ENCODE measurements around the gene ARHGEF37.

ARHGEF37 gene

DNA sequence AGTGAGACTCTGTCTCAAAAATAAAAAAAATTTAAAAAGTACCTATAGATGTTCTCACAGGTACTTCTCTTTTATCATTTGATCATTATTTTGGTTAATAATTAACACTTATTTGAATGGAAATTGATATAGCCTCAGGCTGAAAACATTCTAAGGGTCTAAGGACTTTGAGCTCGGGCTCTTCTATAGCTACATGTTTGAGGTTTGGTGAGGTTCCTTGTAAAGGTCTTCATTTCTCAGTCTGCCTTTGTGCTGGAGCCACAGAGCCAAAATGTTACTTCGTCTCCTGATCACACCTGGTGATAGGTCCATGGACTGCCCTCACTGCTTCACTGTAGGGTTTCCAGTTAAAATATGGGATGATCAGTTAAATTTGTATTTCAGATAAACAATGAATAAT, 22.6 kb downstream of the ARHGEF37 start:
- DNase-seq, result no peak

DNA sequence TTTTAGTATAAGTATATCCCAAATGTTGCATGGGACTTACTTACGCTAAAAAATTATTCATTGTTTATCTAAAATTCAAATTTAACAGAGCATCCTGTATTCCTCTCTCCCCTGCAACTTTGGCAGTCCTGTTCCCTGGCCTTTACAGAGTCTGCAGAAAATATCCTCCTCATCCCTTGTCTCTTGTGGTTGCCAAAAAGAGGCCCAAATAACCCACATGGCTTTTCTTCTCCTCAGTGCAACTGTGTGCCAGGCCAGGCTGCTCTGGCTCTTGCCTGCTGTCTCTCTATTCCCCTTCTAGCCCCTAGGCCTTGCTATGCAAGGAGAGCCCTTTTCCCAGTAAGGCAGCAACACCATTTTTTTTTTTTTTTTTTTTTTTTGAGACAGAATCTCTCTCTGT, 23.0 kb downstream of the ARHGEF37 start:
- DNase-seq, result no peak

DNA sequence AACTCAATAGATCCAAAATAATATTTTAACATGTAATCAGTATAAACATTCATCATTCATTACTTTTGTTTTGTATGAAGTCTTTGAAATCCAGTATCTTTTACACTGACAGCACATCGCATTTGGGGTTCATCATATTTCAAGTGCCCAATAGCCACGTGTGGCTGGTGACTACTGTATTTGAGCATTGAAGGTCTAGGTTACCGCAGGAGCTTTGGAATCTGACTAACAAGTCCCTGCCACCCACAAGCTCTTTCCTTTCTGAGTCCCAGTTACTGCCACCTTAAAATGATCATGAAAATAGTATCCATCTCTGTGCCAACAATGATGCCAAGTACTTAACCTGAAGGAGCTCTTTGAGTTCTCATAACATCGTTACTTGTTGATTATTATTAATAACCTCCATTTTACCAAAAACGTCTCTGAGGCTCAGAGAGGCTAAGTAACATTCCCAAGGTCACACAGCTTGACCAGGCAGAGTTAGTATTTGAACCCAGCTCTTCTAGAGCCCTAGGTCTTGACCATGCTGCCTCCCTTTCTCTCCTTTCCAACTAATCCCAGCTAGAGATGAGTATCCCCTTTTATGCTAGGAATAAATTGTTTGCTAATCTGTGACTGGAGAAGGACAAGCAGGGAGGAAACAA, 24.2 kb downstream of the ARHGEF37 start:
- no peak for DNase-seq

DNA sequence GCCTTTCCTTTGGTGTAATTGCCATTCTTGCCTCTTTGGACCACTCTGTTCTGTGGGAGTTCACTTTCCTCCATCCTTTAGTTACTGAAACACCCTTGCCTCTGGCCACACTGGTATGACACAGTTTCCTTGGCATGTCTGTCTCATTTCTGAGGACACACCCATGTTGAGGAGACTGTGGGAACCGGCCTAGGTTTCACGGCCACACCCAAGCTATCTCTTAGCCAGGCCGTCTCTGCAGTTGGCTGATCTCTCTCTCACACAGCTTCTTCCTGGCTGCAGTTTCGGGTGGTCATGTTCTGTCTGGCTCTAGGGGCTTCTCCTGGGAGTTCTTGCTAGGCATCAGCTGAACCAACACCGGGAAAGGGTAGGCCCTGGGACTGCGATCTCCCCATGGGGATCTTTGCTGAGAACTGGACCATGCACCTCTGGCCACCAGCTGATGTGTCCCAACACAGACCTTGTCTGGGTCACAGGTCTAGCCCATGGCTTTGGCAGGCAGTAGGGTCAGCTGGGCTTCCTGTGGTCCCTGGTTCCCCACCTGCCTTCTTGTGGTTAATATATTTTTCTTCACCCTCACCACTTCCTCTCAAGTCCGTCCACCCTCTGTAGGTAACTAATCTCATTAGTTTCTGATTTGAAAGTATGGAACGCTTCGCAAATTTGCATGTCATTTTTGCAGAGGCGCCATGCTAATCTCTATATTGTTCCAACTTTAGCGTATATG, 24.9 kb downstream of the ARHGEF37 start:
- DNase-seq, result peak; percentile 78

DNA sequence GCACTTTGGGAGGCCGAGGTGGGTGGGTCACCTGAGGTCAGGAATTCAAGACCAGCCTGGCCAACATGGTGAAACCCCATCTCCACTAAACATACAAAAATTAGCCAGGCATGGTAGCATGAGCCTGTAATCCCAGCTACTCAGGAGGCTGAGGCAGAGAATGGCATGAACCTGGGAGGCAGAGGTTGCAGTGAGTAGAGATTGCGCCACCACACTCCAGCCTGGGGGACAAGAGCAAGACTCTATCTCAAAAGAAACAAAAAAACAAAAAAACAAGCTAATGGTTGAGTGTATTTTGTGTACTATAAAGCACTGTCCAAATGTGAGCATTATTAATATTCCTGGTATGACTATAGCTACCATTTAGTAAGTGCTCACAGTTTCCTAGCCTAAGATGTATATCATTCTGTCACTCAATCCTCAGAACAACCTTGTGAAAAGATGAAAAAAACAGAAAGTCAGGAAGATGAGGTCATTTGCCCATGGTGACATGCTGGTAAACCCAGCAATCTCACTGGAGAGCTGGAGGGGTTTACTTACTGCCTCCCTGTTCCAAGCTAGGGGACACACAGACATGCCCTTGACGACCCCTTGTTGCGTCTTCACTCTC, 27.7 kb downstream of the ARHGEF37 start:
- no peak for DNase-seq

DNA sequence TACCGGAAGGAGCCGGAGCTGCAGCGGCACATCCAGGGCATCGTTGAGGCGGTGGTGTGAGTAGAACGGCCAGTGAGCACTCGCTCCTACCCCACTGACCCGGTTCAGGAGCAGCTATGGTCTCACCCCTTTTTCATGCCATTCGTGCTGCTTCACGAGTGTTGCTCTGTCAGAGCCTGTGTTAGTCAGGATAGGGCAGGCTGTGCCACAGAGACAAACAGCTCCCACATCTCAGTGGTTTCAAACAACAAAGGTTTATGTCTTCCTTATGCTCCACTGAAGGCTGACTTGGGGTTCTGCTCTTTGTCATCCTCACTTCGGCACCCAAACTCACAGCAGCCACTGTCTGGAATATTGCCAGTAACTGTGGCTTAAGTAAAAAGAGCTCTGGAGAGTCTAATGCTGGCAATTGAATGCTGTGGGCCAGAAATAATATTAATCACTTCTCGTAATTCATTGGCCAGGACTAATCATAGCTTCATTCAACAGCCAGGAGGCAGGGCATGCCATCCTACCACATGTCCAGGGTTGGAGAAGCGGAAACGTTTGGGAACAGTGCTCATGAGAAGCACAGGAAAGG, 28.4 kb downstream of the ARHGEF37 start:
- DNase-seq, result no peak

DNA sequence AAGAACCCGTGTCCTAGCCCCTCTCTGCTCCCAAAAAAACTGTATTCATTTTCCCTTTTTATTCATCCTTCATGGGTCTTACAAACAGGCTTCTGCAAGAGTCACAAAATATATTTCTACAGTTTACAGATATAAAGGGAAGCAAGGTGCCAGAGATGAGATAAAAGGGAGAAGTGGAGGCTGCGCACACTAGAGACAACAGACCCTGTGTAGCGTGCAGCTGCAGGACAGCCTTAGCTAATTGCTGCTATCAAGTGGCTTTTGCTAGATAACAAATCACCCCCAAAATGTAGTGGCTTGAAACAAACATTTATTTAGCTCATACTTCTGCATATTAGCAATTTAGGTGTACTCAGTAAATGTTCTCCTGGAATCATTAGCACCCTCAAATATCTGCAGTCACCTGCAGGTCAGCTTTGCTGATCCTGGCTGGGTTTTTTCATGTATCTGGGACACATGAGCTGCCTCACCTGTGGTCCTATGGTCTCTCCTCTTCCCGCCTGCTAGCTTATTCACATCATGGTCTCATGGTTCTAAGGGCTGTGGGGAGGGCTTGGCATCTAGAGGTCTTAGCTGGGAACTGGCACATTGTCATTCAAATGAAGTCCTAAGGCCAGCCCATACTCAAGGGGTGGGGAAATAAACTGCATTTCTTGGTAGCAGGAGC, 29.4 kb downstream of the ARHGEF37 start:
- DNase-seq, result no peak

DNA sequence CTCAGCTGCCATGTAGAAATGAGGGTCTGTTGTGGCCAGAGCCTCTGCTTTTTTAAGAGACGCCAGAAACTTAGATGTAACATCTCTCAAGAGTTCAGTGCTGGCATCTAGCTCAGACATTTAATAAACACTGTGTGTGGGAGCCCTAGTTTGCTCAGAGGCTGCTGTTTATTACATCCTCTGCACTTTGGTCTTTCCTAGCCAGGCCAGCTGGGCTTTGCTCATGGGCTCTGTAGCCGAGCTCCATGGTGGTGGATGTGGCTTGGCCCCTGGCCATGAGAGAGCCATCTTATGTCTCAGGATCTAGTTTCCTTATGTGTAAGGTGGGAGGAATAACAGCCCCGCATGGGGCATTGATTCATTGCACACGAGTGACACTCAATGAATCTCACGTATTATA, 30.0 kb downstream of the ARHGEF37 start:
- peak; percentile 42 for DNase-seq

DNA sequence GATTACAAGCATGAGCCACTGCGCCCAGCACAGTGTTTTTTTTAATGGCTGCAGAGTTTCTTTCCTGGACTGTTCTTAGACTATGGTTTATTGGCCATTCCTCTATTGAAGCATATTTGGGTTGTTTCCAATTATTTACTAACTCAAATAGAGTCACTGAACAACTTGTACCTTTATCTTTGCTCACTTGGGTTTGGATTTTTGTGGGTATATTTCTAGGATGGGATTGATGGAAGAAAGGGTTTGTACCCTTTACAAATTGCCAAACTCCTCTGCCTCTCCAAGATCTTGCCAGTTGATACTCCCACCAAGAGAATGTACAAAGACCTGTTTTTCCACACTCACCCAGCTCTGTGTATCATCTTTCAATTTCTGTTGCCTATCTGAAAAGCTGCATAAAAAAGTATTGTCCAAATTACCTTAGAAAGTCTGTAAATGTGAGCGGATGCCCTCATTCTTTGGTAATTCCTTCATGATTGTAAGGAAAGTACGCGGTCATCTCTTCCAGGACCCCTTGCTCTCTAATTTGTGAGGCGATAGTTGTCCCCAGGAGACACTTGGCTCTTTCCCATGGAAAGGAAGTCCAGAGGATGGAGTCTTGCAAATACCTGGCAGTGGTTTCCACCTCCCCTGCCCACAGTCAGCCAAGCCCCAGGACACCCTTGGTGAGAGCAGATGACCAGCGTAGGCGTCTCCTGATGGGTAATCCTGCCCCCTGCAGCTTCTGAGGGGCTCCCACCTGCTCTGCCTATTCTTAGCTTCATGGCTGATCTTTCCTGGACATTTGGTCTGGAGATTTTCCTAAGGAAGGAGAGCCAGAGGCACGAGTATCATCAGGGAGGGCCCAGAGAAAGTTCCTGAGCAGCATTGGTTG, 33.0 kb downstream of the ARHGEF37 start:
- no peak for DNase-seq

DNA sequence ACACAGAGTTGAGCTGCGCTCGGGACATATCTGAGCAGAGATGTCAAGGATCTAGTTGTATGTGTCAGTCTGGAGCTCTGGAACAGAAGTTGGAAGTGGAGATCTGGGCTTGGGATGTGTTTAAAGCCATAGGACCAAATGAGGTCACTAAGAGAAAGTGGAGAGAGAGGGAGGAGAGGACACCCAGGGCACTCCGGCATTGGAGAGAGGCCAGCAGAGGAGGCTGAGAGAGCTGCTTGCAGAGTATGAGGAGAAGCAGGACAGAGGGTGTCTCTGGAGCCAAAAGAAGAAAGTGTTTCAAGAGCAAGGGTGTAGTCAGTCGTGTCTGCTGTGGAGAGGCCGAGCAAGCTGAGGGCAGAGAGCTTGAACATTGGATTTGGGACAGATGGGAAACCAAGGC, 34.7 kb downstream of the ARHGEF37 start:
- DNase-seq, result no peak

DNA sequence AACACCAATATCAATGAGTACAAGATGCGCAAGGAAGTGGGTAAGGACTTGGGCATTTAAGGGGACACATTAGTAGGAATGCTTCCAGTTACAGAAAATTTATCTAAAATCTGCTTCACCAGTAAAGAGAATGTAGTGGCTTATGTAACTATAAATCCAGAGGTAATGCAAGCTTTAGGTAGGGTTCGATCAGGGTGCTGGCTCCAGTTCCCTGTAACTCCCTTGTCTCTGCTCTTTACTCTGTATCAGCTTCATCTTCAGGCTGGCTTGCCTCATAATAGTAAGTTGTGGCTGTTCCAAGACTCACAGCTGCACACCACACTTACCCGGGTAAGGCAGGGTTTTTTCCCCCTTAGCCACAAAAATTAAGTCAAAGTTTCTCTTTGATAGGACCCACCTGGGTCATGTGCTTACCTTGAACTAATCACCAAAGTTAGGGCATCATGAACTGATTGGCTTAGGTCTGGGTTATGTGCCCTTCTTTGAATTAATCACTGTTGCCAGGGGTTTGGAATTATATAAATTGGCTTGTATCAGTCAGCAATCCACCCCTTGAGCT, 35.5 kb downstream of the ARHGEF37 start:
- DNase-seq, result no peak

DNA sequence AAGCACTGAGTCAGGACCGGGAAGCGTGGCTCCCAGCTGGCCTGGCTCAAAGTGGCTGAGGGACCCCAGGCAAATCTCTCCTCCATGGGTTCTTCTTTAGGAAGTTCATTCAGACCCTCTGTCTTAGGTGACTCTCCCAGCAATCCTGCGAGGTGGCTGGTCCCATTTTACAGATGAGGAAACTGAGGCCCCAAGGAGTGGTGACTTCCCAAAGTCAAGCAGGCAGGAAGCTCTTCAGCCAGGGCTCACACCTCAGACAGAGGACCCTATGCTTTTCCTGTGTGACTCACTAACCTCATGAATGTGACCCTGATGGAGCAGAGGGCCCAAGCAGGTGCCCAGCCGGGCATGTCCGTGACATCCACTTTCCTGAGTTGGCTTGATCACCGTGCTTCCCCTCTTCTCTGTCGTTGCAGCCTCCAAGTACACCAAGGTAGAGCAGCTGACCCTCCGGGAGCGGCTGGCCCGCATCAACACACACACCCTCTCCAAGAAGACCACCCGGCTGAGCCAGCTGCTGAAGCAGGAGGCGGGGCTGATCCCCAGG, 36.5 kb downstream of the ARHGEF37 start:
- no peak for DNase-seq

DNA sequence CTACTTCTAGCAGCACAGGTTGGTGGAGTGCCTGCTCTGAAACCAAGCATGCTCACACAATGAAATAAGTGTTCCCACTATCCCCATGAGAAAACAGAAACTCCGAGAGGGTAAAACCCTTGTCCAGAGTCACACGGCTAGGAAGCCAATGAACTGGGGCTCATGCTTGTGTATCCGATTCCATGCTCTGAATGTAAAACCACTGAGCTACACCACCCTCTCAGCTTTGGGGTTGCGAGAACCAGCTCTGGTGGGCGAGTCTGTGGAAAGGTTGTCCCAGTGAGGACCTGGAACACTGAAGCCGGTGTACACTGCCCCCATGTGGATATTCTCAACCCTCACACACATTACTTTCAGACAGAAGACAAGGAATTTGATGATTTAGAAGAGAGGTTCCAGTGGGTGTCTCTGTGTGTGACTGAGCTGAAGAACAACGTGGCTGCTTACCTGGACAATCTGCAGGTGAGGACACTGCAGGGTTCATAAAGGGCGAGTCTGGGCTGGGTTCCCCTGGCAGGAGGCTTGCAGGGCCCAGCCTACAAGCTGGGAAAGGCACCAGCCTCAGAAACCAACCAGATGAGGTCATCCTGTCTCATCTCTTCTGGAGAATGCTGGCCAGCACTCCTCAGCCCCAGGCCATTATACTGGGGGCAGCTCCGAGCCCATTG, 37.4 kb downstream of the ARHGEF37 start:
- DNase-seq, result peak; percentile 57

DNA sequence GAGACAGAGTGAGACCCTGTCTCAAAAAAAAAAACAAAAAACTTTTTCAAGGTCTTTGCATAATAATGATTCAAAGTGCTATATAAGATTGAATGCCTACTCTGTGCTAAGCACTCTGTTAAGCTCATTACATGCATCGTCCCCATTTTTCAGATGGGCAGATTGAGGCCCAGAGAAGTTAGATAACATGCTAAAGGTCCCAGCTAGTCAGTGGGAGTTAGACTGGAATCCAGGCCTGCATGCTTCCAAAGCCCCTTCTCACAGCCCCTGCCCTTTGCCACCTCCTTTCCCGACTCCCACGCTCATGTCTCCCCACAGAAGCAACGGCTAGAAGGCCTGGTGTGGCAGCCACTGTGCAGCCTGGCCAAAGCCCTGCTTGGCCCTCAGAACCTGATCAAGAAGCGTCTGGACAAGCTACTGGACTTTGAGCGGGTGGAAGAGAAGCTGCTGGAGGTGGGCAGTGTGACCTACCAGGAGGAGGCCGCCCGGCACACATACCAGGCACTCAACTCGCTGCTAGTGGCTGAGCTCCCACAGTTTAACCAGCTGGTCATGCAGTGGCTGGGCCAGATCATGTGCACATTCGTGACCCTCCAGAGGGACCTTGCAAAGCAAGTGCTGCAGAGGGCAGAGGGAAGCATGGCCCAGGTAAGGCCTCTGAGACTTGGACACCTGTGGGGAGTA, 40.3 kb downstream of the ARHGEF37 start:
- DNase-seq, result no peak

DNA sequence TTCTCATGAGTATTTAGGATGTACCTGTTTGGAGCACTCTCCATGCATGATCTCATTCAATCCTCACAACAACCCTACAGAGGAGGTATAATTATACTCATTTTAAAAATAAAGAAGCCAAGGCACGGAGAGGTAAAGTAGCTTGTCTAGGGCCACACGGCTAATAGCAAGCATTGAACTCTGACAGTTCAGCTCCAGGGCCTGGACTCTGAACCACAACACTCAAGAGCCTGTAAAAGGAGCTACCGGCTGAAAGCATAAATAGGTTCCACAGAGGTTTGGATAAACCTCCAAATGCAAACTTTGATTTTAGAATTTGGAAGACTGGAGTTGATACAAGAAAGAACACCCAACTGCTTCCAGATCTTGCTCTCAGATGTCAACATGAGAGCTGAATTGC, 41.2 kb downstream of the ARHGEF37 start:
- no peak for DNase-seq

DNA sequence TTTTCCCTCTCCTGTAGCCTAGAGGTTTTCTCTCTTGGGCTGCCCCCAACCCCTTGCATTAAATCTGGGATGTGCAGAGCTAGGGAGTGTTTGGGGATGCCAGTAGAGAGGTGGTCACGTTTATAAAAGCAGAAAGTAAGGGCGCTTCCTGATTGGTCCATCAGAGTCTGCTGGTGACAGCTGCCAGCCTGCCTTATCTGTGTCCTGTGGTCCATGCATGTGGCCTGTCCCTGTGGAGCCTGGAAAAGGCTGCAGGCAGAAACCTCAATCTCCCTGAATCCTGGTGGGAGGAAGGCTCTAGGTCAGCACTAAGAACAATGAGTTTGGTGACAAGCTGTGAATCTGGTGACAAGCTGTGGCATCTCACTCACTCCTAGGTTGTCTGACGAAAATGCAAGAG, 42.2 kb downstream of the ARHGEF37 start:
- no peak for DNase-seq

DNA sequence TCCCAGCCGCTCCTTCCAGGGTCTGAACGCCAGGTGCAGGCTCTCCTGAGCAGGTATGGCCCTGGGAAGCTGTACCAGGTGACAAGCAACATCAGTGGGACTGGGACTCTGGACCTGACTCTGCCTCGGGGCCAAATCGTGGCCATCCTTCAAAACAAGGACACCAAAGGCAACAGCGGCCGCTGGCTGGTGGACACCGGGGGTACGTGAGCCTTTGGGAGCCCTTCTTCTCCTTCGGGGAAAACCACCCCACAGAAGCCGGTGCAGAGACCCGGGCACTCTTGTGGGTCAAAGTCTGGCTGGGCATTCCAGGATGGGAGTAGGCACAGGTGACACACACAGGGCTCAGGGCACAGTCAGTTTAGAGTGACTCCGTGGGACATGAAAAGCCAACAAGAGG, 45.8 kb downstream of the ARHGEF37 start:
- DNase-seq, result no peak

DNA sequence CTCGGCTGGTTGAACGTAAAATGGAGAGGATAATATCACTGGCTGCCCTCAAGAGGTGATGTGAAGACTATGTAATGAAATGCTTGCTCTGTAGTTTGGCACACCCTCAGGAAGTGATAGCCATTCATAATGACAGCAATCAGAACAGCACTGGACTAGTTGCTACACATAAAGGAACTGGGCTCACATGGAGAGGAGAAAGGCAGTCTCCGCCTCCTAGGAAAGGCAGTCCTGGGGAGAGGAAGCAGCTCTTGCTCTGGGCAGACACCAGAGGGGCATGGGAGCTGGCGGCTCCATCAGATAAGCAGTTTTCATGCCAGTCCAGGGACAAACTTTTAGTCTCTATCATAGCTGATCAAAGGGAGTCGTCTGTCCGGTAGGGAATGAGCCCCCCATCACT, 46.9 kb downstream of the ARHGEF37 start:
- DNase-seq, result no peak

DNA sequence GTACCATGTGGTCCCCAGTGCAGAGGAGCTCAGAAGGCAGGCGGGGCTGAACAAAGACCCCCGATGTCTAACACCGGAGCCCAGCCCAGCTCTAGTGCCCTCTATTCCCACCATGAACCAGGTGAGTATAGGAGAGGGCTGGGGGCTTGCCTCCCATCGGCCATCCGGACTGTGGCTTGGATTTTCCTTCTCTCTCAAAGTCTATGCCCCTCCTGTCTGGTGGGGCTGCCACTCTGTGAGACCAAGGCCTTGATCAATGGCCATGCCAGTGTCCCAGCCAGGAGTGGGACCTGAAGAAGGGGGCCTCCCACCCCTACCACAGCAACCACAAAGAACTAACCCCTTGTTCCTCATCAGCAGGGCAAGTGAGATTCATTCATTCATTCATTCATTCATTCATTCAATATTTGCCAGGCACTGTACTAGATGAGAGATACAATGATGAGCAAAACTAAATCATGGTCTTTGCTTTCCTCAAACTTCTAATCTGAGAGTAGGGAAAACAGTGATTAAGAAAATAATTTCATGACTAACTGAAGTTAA, 47.6 kb downstream of the ARHGEF37 start:
- DNase-seq, result no peak

DNA sequence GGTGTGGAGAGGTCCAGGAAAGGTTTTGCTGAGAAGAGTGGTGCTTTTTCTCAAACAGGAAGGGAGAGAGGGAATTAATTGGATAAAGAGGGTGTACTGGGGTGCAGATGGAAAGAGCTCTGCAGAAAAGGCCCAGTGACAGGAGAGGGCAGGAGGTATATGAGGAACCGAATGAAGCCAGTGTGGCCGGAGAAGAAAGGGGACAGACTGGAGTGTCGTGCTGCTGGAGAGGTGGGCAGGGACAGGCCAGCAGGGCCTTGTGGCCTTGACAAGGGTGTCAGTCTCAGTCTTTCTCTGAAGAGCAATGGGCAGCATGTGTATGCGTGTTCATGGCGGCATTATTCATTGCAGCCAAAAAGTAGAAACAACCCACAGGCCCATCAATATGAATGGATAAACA, 48.1 kb downstream of the ARHGEF37 start:
- DNase-seq, result no peak
